B cell (primary cell): Measurements from ENCODE around the gene FSTL3. TPM values are rescaled to one million over a fixed set of nuclear protein-coding genes. Genes with fewer than 3 reads are reported as not detected.

Source experiments
- ATAC-seq: fragments of 200-7000 bp; cut with Tn5 transposase; one replicate; pipeline ENCODE4 v1.10.0; 2021; ENCODE audit warnings: low read depth, mild to moderate bottlenecking, moderate number of reproducible peaks, moderate library complexity
- CTCF ChIA-PET: fragments of 350-600 bp; sonication (Branson Sonifier 250); formaldehyde crosslinking; loops from one replicate; lab custom pipeline; 2021; ENCODE audit warnings: antibody characterized with exemption, inconsistent platforms; lab: Charles Lee
- POLR2A ChIA-PET: fragments of 350-600 bp; sonication (Branson Sonifier 250); formaldehyde crosslinking; loops from one replicate; lab custom pipeline; 2021; ENCODE audit warnings: antibody characterized with exemption; lab: Charles Lee
- DNase-seq: peaks from one replicate; pipeline ENCODE4 v3.0.0; 2013
- H2AFZ ChIP-seq: 2 replicates; pipeline ENCODE4 v1.6.1; 2012; ENCODE audit warnings: mild to moderate bottlenecking, low read depth, low read length; ENCODE audit not compliant: insufficient read depth, poor library complexity, severe bottlenecking
- H3K27ac ChIP-seq, 2 donors: 1 replicate in 1 of 2; 2 replicates in 1 of 2; pipeline ENCODE4 v1.5.1; 2012 to 2013; ENCODE audit warnings: low read length in 2 of 2, mild to moderate bottlenecking in 2 of 2, moderate library complexity in 1 of 2
- H3K27me3 ChIP-seq, 4 experiments: fragments of 200-600 bp in 1 of 4; sonication (generic) in 1 of 4; replicated peaks in 1 of 4; 1 replicate in 2 of 4; 2 replicates in 2 of 4; pipeline versions ENCODE4 v1.6.1 to v1.7.0; 2013 to 2016; ENCODE audit warnings: low read length in 3 of 4, mild to moderate bottlenecking in 2 of 4, mixed read lengths in 1 of 4, moderate library complexity in 1 of 4; ENCODE audit not compliant: insufficient read depth in 4 of 4, control insufficient read depth in 3 of 4; ENCODE audit errors: control extremely low read depth in 1 of 4
- H3K36me3 ChIP-seq, 2 experiments: replicated peaks in 1 of 2; 1 replicate in 1 of 2; 2 replicates in 1 of 2; pipeline versions ENCODE4 v1.6.1 to v1.7.1; 2013; ENCODE audit warnings: low read length in 1 of 2; ENCODE audit not compliant: insufficient read depth in 2 of 2, control insufficient read depth in 1 of 2; ENCODE audit errors: control extremely low read depth in 1 of 2, extremely low read depth in 1 of 2
- H3K4me1 ChIP-seq, 2 donors: fragments of 200-600 bp in 1 of 2; sonication (generic) in 1 of 2; 1 replicate in 1 of 2; 2 replicates in 1 of 2; pipeline versions ENCODE4 v1.5.1 to v1.6.1; 2013 to 2017; ENCODE audit warnings: low read length in 2 of 2; ENCODE audit not compliant: control insufficient read depth in 2 of 2, insufficient read depth in 2 of 2
- H3K4me2 ChIP-seq: replicated peaks from 2 replicates; pipeline ENCODE3; 2012; ENCODE audit warnings: mild to moderate bottlenecking, low read depth, low read length; ENCODE audit not compliant: poor library complexity, severe bottlenecking
- H3K4me3 ChIP-seq, 5 experiments: fragments of 200-600 bp in 1 of 5; sonication (generic) in 1 of 5; 1 replicate in 3 of 5; 2 replicates in 2 of 5; pipeline versions ENCODE4 v1.5.1 to v1.7.0; 2011 to 2016; ENCODE audit warnings: low read length in 4 of 5, mild to moderate bottlenecking in 4 of 5, low read depth in 2 of 5, control low read depth in 1 of 5, moderate library complexity in 1 of 5; ENCODE audit not compliant: insufficient read depth in 1 of 5; ENCODE audit errors: control extremely low read depth in 1 of 5, extremely low read depth in 1 of 5
- H3K79me2 ChIP-seq: fragments of 200-600 bp; sonication (generic); one replicate; pipeline ENCODE4 v1.6.0; 2016; ENCODE audit warnings: low read length; ENCODE audit not compliant: control insufficient read depth, insufficient read depth
- H3K9ac ChIP-seq: fragments of 200-600 bp; sonication (generic); 2 replicates; pipeline ENCODE4 v1.6.1; 2017; ENCODE audit warnings: mild to moderate bottlenecking, low read length, moderate library complexity
- H3K9me3 ChIP-seq, 3 donors: one replicate each; pipeline versions ENCODE4 v1.6.1 to v1.7.1; 2013; ENCODE audit warnings: low read length in 2 of 3; ENCODE audit not compliant: control insufficient read depth in 2 of 3, insufficient read depth in 1 of 3; ENCODE audit errors: control extremely low read depth in 1 of 3
- H4K20me1 ChIP-seq: 2 replicates; pipeline ENCODE4 v1.6.0; 2012; ENCODE audit warnings: mild to moderate bottlenecking, low read length; ENCODE audit not compliant: insufficient read depth, control insufficient read depth, poor library complexity, severe bottlenecking
- H3K27ac Mint-ChIP-seq: one replicate; pipeline ENCODE4 v1.8.0; 2021; ENCODE audit warnings: mixed read lengths
- H3K27me3 Mint-ChIP-seq: one replicate; pipeline ENCODE4 v1.8.0; 2021; ENCODE audit warnings: mixed read lengths
- H3K4me1 Mint-ChIP-seq: one replicate; pipeline ENCODE4 v1.8.0; 2021; ENCODE audit warnings: mixed read lengths
- H3K4me3 Mint-ChIP-seq: one replicate; pipeline ENCODE4 v1.8.0; 2021; ENCODE audit warnings: mixed read lengths
- H3K9me3 Mint-ChIP-seq: one replicate; pipeline ENCODE4 v1.8.0; 2022; ENCODE audit warnings: mixed read lengths; ENCODE audit not compliant: insufficient read depth
- CTCF ChIP-seq: fragments of 200-600 bp; IDR thresholded peaks from one replicate; pipeline ENCODE4 v1.8.0; 2022; ENCODE audit warnings: antibody characterized with exemption, mild to moderate bottlenecking
- EZH2 ChIP-seq: IDR thresholded peaks from 2 replicates; pipeline ENCODE4 v1.6.1; 2012; ENCODE audit warnings: borderline replicate concordance, low read depth, mild to moderate bottlenecking, moderate library complexity, low read length; ENCODE audit not compliant: insufficient read depth, poor library complexity, severe bottlenecking
- WGBS: methylation state at CpG from one replicate; pipeline ENCODE4 v1.1.5; 2013; ENCODE audit warnings: missing lambda C conversion rate; ENCODE audit not compliant: insufficient coverage; 5-methylcytosine and 5-hydroxymethylcytosine counted together
- intact Hi-C: fragments of 100-400 bp; cut with micrococcal nuclease; formaldehyde crosslinking; loops from one replicate; pipeline ENCODE4 v1.10.0; 2022
- polyA plus RNA-seq: library from polyadenylated mRNA; depleted of rRNA; stranded (reverse); fragments of >200 nt; gene quantifications from 2 replicates; pipeline ENCODE4 v1.2.3, GENCODE V29; 2012
- total RNA-seq, 2 donors: library from RNA; stranded (reverse); fragments of 120-200 nt in 1 of 2; gene quantifications; 1 replicate in 1 of 2; 2 replicates in 1 of 2; pipeline versions ENCODE4 v1.2.3 to v1.2.4, GENCODE V29; 2013 to 2022

FSTL3 gene
- total and polyA plus RNA-seq, 2 donors (not counting 1 experiment from before 2014, with no cell fraction given) = 2.6 to 5.8 TPM

- Histone ChIP-seq H3K9ac (no peak overlapping the region), H3K27ac (no peak overlapping the region), H3K36me3 (no peaks in the 10 kb centered on the region), H2AFZ (no peak overlapping the region), H3K4me1 (peaks cover 1 to 3% of the 10 kb centered on the region in 2 donors), H3K79me2 (no peaks in the 10 kb centered on the region), H3K4me3 (no peak overlapping the region), H4K20me1 (no peaks in the 10 kb centered on the region), H3K4me2 (no peak overlapping the region), H3K9me3 (peaks cover 0 to 12% (median 0%) of the 10 kb centered on the region in 3 donors), H3K27me3 (peaks cover 0 to 28% (median 7%) of the 10 kb centered on the region in 4 experiments)
- CTCF ChIA-PET = interaction anchor here (2.4 kb wide), 1 partner anchor 63 kb away, joined by 8 read pairs; no protein-coding TSS in a partner anchor
- H3K27me3 Mint-ChIP-seq = peaks cover 18% of the 10 kb centered on the region
- H3K9me3 Mint-ChIP-seq = no peaks in the 10 kb centered on the region
- WGBS = 78% methylated on average over 9 of the region's 9 CpGs
- H3K4me1 Mint-ChIP-seq = peaks cover 3% of the 10 kb centered on the region
- no peak for TF ChIP-seq EZH2
- no peak for TF ChIP-seq CTCF
- ATAC-seq (no peak), DNase-seq (no peak)
- no peak overlapping the region for H3K27ac Mint-ChIP-seq
- POLR2A ChIA-PET = interaction anchor here (0.6 to 0.7 kb wide), 2 partner anchors 94 to 705 kb away, joined by 4 to 7 read pairs; no protein-coding TSS in a partner anchor
- intact Hi-C loops = no loop called here
- H3K4me3 Mint-ChIP-seq = no peak overlapping the region
Measured at GRCh38 chr19:670609-671075, 5.5 kb upstream of the FSTL3 start.

- CTCF ChIA-PET = no interaction called here
- Histone ChIP-seq H3K9me3 (peaks cover 0 to 22% (median 0%) of the 10 kb centered on the region in 3 donors), H3K9ac (no peak overlapping the region), H3K4me3 (no peak overlapping the region), H3K36me3 (no peaks in the 10 kb centered on the region), H4K20me1 (peaks cover 18% of the 10 kb centered on the region), H3K79me2 (no peaks in the 10 kb centered on the region), H2AFZ (no peak overlapping the region), H3K27ac (no peak overlapping the region), H3K4me2 (no peak overlapping the region), H3K4me1 (peaks cover 11% of the 10 kb centered on the region in 2 donors), H3K27me3 (peaks cover 0 to 46% (median 12%) of the 10 kb centered on the region in 4 experiments)
- Mint-ChIP-seq H3K4me1 (peaks cover 9% of the 10 kb centered on the region), H3K27me3 (peaks cover 14% of the 10 kb centered on the region), H3K4me3 (no peak overlapping the region), H3K27ac (no peak overlapping the region), H3K9me3 (no peaks in the 10 kb centered on the region)
- ATAC-seq (no peak), DNase-seq (no peak)
- intact Hi-C loops = no loop called here
- POLR2A ChIA-PET = no interaction called here
- no peak for TF ChIP-seq EZH2
- no peak for TF ChIP-seq CTCF
- WGBS = 79% methylated on average over 34 of the region's 38 CpGs
Measured at GRCh38 chr19:674282-675151, 1.7 kb upstream of the FSTL3 start.
